Central memory CD4-positive, alpha-beta T cell (primary cell): ENCODE results near the gene RPA1.
"Not testable (repeated sequence)": the region's sequence is repeated elsewhere in the genome, so short reads cannot be mapped to it uniquely, and the experiment has no call there.

Source experiments
- DNase-seq: peaks from one replicate; pipeline ENCODE4 v3.0.0; 2022

Gene RPA1

GRCh38 chr17:1820528-1821252, 9.1 kb upstream of the RPA1 start:
- DNase-seq = no peak

- DNase-seq = no peak
Observed at GRCh38 chr17:1829216-1829591, 601 bp upstream of the RPA1 start.

- peak; percentile 31 for DNase-seq
Observed at GRCh38 chr17:1830288-1830687, 483 bp downstream of the RPA1 start.

DNA sequence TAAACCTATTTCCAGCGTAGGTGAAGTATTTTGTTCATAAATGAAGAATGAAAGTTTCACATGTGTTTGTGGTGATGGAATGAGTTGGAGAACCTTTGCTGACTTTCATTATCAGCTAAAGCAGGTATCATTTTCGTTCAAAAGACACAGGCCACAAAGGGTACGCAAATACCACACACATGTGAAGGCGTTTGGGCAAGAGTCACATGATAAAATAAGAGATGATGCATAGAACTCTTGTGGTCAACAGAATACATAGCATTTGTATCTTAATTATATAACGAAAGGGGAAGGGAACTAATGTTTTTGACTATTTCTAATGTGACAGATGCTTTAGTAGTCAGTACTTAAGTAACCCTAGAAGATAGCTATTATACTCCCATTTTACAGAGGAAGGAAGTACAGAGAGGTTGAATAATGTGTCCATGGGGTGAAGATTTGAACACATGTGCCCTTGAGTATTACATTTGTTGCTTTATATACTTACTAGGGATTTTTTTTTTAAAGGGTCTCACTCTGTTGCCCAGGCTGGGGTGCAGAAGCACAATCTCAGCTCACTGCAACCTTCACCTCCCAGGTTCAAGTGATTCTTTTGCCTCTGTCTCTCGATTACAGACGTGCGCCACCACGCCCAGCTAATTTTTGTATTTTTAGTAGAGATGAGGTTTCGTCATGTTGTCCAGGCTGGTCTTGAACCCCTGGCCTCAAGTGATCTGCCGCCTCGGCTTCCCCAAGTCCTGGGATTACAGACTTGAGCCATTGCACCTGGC, 4.8 kb downstream of the RPA1 start:
- peak; percentile 19 for DNase-seq

GRCh38 chr17:1839516-1839915, 9.7 kb downstream of the RPA1 start:
- no peak for DNase-seq

GRCh38 chr17:1843947-1844346, 14.1 kb downstream of the RPA1 start:
- no peak for DNase-seq

DNA sequence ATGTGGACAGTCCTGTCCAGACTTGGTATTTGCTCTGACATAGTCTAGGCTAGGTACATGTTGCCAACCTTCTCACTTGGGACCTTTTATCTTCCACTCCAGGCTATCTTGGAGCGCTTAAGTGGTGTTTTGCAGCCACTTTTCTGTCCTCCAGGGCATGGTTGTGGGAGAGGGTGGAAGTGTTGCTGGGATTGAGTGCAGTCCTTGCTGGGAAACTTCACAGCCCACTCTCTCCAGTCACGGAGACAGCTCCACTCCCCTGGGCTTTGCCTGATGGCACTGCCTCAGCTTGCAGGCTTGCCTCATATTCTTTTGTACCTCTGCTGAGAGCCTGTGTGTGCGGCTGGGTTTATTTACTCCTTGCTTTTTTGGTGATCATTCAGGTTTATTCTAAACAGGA, 17.4 kb downstream of the RPA1 start:
- no peak for DNase-seq

- DNase-seq = no peak
Observed at GRCh38 chr17:1852327-1852726, 22.5 kb downstream of the RPA1 start.

DNA sequence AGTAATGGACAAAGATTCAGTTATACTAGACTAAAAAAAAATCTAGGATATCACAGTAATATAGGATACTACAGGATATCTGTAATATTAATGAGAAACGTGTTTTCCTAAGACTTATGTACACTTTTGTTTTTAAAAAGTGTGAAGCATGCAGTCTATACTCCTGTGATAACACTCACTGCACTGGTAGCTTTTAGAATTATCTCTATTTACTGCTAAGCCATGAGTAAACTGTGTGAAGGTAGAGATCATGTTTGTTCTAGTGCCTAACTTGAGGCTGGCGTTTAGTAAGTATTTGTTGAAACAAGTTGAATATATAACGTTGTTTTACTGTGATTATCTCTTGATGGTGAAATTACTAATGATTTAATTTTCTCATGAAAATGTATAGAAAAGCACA, 23.9 kb downstream of the RPA1 start:
- no peak for DNase-seq

GRCh38 chr17:1856462-1856861, 26.7 kb downstream of the RPA1 start:
- DNase-seq = not testable (repeated sequence)

GRCh38 chr17:1860978-1861377, 31.2 kb downstream of the RPA1 start:
- no peak for DNase-seq

DNA sequence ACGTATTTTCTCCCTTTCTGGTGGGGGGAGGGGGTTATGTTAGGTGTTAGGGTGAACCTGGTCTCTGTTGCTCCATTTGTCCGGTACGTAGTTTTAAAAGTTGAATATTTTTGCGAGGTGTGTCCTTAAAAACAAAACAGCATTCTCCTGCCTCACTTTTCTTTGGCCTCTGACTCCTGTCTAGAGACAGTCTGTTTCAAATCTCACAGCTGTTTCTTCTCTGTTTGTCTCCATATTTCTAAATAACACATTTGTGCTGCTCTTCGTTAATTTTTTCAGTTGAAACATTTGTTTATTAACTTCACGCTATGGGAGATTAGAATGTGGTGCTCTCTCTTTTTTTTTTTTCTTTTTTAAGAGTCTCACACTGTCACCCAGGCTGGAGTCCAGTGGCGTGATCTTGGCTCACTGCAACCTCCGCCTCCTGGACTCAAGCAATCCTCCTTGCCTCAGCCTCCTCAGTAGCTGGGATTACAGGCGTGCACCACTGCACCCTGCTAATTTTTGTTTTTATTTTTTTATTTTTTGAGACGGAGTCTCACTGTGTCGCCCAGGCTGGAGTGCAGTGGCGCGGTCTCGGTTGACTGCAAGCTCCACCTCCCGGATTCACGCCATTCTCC, 31.7 kb downstream of the RPA1 start:
- no peak for DNase-seq

DNA sequence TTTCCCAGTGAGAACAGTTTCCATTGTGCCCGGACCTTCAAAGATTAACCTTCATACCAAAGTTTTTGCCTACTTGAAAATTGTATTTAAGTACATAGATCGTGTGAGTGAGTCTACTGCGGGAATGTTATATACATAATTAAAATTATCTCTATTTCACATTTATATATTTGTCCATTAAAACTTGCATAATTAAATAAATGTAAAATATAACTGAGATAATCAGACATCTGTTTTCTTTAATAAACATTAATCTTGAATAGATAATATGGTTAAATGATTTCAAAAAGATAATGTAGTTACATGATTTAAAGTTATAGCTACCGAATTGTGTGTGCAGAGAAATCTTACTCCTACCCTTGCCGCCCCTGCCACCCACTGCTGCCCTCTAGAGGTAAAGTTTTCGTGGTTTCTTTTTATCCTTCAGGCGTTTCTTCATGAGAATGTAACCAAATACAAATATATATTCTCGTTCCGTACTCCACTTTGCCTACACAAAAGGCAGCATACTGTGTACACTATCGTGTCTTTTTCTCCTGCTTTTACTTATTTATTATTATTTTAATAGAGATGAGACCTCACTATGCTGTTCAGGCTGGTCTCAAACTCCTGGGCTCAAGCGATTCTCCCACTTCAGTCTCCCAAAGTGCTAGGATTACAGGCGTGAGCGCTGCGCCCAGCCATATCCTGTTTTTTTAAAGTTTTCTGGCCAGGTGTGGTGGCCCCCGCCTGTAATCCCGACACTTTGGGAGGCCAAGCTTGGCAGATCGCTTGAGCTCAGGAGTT, 35.6 kb downstream of the RPA1 start:
- DNase-seq = peak; percentile 48

- no peak for DNase-seq
Observed at GRCh38 chr17:1867307-1867706, 37.5 kb downstream of the RPA1 start.

GRCh38 chr17:1868090-1868489, 38.3 kb downstream of the RPA1 start:
- DNase-seq = no peak

GRCh38 chr17:1870592-1870991, 40.8 kb downstream of the RPA1 start:
- peak; percentile 81 for DNase-seq

DNA sequence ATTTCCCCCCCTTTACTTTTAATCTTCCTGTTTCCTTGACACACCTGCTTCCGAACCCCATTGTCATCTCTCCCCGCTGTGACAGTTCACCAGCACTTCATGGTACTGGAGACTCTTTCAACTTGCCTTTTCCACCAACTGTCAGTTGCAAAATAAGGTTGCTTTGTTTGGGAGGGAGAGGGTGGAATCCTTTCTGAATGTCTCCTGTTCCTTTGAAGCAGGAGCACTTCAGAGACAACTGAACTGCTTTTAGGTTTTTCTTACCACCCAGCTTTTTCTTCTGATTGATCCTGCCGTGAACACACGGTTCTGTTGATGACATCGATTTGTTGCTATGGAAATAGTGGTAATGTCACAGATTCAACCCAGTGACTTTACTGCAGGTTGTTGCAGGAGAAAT, 42.0 kb downstream of the RPA1 start:
- peak; percentile 83 for DNase-seq

DNA sequence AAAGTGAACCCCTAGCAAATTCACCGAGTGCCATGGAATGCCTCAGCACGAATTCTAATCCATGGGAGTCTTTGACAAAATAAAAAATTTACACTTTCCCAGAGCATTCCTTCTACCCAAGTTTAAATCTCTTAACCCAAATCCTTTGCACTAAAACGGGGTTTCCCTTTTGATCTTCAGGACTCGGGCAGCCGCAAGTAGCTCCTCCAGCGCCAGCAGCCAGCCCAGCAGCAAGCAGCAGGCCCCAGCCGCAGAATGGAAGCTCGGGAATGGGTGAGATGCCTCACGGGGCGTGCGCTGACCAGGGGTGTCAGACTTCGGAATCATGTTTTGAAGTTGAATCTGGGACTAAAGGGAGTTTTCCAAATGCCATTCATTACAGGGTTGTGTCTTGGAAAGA, 42.4 kb downstream of the RPA1 start:
- DNase-seq = no peak

- DNase-seq = no peak
Observed at GRCh38 chr17:1872976-1873375, 43.2 kb downstream of the RPA1 start.

DNA sequence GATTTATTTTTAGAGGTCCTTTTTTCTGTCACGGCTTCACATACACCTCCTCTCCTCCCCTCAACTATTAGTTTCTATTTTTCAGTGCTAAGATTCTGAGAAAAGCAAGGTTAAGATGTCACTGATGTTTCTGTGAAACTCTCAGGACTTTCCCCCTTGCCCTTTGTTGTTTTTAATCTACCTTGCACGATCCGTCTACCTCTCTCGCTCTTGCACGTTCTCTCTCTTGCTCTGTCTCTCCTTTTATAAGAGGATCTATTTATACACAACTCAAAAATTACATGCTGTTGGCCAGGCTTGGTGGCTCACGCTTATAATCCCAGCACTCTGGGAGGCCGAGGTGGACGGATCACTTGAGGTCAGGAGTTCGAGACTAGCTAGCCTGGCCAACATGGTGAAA, 43.6 kb downstream of the RPA1 start:
- no peak for DNase-seq

DNA sequence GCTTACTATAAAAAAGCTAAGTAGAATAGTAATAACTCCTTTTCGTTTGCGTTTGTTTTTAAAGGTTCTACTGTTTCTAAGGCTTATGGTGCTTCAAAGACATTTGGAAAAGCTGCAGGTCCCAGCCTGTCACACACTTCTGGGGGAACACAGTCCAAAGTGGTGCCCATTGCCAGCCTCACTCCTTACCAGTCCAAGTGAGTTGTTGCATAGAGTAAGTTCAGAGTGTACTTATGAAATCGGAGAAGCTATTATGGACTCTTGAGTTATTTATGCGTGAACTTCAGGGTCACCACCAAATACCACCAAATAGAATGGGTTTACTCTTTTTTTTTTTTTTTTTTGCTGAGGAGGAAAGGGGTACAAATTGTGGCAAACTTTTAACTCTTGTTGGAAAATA, 45.8 kb downstream of the RPA1 start:
- no peak for DNase-seq

DNA sequence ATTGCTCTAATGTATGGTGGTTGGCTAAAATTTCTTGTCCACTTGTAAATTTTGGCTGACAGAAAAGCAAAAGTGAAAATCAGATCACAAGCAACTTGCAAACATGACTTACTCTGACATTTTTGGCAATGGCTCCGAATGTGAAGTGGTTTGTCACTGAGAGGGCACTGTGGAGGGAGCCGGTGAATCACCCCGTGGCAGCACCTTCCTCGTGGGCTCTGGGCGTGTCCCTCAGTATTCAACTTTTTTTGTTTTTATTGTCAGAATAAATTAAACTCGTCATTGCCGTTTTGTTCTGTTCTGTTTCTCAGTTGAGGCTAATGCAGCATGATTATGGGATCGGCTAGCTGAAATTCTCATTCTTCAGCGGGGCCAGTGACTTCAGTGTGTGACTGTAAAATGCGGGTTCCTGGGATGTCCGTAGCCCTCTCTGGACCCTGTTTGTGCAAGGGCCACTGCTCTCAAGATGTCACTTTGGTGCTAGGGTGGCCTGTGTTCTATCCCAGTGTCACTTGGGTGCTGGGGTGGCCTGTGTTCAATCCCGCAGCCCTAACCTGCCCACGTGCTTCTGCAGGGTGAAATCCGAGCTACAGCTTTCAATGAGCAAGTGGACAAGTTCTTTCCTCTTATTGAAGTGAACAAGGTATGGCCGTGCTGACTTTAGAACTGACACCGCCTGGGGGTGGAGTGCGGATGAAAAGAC, 48.8 kb downstream of the RPA1 start:
- no peak for DNase-seq
